GM18508 (cell line): Measurements from ENCODE around the gene FOXN3.
"Not testable (repeated sequence)": the region's sequence is repeated elsewhere in the genome, so short reads cannot be mapped to it uniquely, and the experiment has no call there.

Experiments
- ATAC-seq: cut with Tn5 transposase; IDR thresholded peaks from one replicate; pipeline ENCODE4 v1.9.1; 2021; ENCODE audit warnings: moderate number of reproducible peaks; ENCODE audit not compliant: insufficient read depth, unreplicated experiment

Gene FOXN3

DNA sequence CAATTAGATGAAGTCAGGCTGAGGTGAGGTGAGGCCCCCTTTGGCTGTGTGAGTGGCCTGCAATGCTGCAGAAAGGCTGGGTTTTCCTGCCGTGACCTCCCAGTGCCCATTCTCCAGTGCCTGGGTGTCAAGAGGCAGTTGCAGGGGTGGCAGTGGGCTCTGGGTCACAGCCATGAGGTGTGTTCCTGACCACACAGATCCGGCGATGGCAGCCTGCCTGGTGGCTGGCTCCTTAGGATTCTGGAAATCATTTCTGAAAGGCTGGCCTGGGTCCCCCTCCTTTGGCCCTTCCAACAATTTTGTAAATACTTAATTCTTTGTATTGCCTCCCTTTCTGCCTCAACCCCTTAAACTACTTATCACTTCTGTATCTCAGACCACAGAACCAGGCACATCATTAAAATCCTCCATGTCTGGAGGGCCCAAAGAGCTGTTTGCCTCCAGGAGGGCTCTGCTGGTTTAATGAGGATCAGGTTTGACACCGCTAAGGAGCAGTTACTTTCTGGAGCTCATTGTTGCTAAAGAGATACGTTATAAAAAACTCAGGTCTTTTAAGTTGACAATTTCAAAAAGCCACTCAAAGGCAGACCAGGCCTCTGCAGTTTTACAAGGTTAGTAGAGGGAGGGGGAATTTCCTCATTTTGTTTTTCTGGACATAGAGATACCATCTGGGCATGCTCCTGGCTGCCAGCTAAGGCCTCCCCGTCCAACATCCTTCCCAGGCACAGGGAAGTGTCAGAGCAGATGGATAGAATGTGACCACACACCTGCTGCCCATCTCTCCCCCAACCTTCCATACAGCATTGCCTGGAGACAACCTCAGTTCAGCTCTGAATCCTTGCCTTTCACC, 204.4 kb downstream of the FOXN3 start:
- ATAC-seq: no peak

- no peak for ATAC-seq
Measured at GRCh38 chr14:89209558-89209957, 207.5 kb downstream of the FOXN3 start.

DNA sequence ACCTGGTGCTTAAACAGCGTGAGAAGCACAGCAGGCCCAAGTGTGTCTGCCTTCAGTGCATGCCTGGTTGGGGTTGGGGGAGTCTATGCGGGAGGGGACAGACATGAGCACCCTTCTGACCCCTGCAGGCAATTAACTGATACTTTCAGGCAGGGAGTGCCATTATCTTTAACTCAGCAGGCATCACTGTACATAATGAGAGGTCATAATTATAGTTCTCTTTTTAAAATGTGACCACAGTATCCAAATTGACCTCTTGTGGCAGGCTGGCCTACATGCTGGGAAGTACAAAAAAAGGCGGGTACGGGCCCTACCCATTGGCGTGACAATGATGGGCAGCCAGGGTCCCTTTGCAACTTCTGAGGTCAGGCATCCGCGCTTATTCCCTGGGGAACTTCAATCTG, 209.1 kb downstream of the FOXN3 start:
- no peak for ATAC-seq

DNA sequence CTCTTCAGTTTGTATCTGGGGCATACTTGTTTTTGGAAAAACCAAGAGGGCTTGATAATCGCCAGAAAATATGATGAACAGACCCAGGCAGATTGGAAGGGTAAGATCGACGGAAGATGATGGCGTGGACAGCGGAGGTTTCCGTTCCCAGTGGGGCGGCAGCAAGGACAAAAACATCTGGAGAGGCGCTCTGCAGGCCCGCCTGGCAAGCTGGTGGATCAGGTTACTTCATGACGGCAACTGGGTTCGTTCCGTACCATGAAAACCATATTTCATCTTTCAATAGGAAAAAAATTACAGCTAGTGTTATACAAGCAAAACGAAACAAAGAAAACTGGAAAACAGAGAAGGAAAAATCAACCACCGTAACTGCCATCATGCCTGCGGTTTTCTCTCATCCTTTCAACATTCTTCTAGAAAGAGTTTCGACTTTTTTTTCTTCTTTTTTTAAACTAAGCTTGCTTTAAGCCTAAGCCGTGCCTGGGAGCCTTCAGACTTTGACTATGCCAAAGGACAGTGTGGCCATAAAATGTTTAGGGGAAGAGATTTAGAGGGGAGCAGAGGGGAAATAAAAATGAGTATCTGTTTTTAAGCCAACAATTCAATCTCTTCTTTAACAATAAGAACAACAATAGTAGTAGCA, 210.5 kb downstream of the FOXN3 start:
- no peak for ATAC-seq

GRCh38 chr14:89205137-89205740, 211.8 kb downstream of the FOXN3 start:
- ATAC-seq: no peak

- no peak for ATAC-seq
Measured at GRCh38 chr14:89202413-89203190, 214.4 kb downstream of the FOXN3 start.

DNA sequence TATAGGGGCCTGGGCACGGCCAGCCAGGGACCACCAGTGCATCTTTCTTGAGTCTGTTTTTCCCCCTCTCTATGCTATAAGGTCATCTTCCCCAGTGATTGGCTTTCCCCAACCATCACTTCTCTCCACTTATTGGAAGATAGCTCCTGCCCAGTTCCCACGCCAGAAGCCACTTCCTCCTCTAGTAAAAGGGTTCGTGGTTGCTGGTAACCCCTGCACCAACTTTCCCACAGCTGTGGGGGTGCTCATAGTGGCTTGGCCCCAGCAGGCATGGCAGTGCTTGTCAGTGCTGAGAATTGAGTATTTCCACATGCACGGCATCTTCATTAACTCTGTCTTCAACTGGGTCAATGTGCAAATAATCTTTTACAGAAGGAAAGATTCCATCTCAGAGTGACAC, 215.4 kb downstream of the FOXN3 start:
- no peak for ATAC-seq

DNA sequence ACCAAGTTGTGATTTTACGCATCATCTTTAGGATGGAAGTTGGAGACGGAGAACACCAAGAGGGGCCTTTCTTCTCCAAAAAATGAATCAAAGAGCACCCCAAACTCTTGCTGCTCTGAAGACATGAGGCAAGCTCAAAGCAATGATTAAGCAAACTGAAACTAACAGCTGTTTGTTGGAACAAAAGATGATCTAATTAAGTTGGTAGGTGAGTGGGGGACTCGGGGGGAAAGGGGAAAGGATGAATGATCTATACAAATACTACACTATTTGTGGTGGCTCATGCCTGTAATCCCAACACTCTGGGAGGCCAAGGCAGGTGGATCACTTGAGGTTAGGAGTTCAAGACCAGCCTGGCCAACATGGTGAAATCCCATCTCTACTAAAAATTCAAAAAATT, 217.7 kb downstream of the FOXN3 start:
- ATAC-seq: not testable (repeated sequence)

DNA sequence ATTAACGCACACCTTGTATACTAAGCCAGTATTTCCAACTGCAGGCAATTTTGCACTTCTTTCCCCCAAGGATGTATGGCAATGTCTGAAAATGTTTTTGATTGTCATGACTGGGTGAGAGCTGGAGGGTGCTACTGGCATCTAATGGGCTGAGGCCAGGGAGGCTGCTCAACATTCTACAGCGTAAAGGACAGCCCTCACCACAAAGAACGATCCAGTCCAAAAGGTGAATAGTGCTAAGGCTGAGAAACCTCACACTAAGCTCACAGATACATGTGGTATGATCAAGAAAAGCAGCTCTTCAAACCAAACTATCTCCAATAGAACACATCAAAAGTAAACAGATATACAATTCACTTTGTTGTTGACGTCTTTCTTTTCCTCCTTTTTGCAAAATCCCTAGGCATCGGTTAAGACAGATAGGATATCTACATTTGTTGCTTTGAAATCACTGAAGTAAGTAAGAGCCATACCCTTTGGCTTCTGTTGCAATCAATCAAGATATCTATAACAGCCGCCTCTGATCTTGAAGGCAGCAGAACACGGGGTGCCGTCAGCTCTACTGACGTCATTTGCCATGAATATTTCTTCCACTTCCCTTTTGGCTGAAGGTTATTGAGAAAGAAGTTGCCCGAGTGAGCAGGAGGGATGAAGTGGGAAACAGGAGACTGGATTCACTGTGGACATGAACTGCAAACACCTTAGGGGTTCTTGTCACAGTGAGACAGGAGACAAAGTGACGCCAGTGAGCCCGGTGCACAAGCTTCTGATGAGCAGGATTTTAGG, 218.3 kb downstream of the FOXN3 start:
- no peak for ATAC-seq

DNA sequence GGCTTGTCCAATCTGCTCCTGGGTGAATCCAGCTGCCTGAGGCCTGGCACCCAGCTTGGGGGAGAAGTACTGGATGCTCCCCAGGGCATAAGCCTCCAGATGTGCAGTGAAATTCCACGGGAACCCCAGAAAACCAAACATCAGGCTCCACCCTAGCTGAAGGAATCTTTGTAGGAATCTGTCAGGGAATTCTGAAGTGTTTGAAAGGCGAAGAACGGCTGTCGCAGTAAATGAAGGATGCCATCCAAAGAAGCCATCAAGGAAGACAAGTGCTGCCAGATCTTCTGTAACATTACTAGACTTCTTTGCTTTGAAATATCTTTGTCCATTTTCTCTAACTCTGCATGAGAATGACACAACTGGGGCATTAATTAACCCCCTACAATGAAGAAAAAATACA, 219.4 kb downstream of the FOXN3 start:
- no peak for ATAC-seq

DNA sequence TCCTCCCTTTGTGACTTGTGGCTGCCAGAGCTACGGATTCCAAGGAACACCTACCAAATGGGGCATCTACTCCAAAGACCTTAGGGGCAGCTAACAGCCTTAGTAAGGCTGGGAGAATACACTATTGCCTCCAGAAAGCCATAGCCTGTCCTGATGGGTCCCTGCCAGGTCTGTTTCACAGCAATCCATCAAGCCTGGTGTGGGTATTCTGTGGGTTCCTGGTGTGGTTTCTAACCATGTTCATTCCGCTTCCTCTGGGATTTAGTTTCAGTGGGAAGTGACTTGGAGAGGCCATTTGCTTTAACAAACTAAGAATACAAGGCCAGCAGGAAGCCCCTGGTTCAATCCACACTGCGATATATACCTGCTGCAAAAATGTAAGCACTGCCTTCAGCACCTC, 220.5 kb downstream of the FOXN3 start:
- ATAC-seq: no peak

GRCh38 chr14:89194376-89194775, 222.7 kb downstream of the FOXN3 start:
- ATAC-seq: no peak

GRCh38 chr14:89190765-89191513, 226.1 kb downstream of the FOXN3 start:
- no peak for ATAC-seq

DNA sequence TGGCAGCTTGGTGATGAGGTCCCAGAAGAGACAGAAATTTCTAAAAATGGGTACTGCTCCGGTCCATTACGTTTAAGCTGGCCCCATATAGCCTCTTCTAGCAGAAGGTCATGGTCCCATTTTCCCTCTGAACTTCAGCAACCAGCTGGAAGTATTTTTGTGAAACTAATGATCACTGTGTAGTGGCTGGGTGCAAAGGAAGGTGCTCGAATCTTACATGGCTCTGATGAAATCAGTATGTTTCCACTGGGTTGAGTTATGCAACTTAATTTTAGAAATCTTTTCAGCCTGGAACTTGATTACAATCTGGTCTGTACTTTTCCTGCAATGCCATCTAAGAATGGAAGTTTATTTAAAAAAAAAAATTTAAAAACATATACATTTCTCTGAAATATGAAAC, 228.5 kb downstream of the FOXN3 start:
- ATAC-seq: no peak

GRCh38 chr14:89187501-89187900, 229.5 kb downstream of the FOXN3 start:
- ATAC-seq: no peak

DNA sequence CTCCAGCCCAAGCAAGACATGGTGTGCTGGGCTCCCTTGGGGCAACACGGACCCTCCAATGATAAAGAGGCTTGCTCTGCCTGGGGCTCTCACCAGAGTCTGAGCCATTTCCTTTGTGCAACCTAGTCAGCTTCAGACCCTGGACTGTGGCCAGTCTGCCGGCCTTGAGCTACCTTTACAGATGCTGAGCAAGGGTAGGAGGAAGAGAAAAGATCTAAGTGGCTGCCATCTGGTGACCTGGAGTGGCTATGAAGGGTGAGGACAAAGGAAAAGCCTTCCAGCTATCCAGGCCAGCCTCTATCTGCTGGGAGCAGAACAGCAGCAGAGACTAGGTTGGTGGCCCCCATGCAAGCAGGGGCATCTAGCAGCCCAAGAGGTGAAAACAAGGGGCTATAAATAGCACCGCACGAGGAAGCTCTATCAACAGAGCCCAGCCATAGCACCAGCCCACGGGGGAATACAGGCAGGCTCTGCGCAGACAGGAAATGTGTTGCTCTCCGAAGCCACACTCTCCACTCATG, 230.1 kb downstream of the FOXN3 start:
- no peak for ATAC-seq

DNA sequence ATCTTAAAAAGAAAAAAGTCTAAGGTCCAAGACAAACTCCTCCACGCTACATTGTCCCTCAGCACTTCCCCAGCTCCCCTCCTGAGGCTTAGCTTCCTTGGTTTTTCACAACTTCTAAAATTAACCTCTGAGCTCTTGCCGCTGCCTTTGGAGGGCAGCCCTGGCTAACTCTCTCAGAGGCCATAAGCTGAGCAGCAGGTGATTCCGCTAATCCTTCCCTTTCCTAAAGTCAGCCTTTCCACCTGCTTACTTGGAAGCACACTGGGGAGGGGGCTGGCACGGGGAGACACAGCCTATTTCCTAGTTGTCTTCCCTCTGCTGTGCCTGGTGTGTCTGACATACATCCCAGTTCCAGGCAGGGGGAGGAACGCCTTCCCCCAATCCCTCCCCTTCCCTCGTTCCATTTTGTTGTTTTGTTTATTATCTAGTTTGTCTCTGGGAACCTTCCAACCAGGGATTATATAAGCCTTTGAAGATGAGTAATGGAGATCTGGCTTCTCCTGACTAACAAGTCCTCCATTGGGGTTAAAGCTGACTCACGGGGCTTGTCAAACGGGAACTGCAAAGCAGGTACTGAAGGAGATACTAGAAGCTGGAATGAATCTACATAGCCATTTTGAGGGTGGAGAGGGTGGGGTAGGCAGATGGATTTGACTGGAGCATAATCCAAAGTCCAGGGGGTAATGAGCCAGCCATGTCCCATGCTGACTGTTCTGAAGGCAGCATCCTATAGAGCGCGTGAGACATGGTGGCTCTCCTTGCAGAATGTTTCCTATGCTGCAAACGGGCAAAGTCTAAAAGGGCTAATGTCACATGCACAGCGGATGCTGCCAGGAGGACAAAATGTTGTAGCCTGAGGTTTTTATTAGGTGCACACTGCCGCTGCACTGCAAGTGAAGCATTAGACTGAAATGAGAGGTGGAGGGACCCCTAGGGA, 230.8 kb downstream of the FOXN3 start:
- ATAC-seq: no peak

DNA sequence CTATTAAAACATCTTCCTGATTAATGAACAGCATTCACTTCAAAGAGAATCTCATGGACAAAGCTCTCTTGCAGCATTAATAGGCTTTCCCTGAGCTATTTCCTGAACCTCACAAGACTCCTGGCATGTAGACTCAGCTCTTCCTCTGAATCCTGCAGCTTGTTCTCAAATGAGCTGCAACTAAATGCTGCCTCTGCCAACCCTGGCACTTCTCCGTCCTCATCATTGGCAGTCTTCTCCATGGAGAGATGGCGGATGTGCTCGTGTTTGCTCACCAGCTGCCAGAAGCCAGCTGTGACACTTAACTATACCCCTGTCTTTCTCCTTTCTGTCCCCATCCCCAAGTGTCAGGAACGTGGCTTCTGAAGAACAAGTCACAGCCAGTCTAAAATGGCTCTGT, 232.1 kb downstream of the FOXN3 start:
- no peak for ATAC-seq
